ENCODE measurements around the gene UBE2G1. TPM values are rescaled to one million over a fixed set of nuclear protein-coding genes. Genes with fewer than 3 reads are reported as not detected.
A peak's percentile ranks its signal among the peaks of the same experiment; 100 is the strongest.
"Not testable (repeated sequence)": the region's sequence is repeated elsewhere in the genome, so short reads cannot be mapped to it uniquely, and the experiment has no call there.

The UBE2G1 gene
- 43.4 TPM for total RNA-seq

DNA sequence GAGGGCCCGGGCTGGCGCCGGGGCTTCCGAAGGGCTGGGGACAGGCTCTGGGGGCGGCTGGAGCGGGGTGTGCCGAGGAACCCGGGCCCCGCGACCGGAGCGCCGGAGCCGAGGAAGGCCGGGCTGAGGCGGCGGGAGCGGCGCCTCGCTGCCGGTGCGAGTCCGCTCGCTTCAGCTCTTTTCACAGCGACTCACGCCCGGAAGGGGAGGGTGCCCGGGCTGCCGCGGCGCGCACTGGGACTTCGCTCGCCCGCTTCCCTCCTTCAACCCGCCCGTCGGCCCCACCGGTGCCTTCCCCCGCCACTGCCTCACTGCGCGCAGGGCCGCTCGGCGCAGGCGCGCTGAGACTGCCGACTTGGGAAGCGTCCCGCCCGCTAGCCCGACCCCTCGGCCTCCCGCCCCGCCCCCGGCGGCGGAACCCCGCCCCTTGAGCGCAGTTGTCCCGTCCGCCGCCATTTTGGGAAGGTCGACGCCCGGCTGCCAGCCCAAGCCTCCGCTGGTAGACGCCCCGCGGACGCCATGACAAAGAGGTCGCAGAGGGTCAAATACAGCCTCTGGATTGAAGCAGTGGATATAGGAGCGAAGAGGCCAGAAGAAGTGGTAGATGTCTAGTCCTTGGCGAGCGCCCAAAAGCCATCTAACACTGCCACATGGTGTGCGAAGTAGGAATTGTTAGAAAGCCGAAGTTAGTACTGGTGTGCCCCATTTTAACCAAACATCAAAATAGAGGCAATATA is at the start of gene UBE2G1:
UBE2G1 (minus strand) TSS at position 349 of the 737 bp plus-strand sequence. CDS start 359 bp downstream, outside the sequence.
- peak; percentile 97 for DNase-seq

DNA sequence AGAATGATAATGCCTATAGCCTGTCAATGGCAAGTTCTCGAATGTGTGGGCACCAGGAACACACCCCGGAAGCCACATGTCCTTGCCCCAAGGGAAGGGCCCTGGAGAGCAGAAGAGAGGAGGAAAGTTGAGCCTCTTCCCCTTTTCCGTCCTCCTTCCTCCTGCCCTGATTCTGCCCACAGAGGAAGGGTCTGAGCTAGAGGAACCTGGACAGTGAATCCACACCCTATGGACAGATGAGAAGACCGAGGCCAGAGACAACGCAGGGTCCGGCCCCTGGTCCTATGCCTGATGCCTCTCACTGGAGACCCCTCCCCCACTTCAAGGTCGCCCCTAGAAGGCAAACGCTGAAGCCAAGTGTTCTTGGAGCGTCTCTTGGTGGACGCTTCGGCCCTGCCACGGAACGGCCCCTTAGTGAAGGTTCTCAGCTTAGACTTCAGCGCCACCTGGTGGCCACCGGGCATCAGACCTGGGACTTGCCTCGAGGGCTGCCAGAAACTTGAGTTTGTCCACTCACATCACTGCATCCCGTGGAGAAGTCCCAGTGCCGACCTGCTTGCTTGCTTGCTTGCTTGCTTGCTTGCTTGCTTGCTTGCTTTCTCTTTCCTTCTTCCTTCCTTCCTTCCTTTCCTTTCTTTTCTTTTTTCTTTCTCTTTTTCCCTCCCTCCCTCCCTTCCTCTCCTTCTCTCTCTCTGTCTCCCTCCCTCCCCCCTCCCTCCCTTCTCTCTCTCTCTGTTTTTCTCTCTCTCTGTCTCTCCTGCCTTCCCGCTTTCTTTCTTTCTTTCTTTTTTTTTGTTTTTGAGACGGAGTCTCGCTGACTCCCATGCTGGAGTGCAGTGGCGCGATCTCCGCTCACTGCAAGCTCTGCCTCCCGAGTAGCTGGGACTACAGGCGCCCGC is 46.7 kb upstream of the UBE2G1 start:
- DNase-seq = peak; percentile 70

GRCh38 chr17:4411201-4411600 is 44.7 kb upstream of the UBE2G1 start:
- no peak for DNase-seq

- DNase-seq = no peak
These were observed 43.2 kb upstream of the UBE2G1 start for GRCh38 chr17:4409659-4410058.

GRCh38 chr17:4407851-4408250 is 41.4 kb upstream of the UBE2G1 start:
- no peak for DNase-seq

DNA sequence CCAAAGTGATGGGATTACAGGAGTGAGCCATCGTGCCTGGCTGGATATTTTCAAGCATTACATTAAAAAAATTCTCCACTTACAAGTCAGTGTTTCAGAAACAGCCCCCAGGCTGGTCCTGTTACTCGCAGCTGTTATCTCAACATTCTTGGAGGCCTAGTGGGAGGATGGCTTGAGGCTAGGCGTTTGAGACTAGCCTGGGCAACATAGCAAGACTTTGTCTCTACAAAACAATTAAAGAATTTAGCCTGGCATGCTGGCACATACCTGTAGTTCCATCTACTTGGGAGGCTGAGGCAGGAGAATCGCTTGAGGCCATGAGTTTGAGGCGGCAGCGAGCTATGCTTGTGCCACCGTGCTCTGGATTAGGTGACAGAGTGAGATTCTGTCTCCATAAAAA is 40.7 kb upstream of the UBE2G1 start:
- DNase-seq = no peak

GRCh38 chr17:4406386-4406785 is 39.9 kb upstream of the UBE2G1 start:
- DNase-seq = no peak

GRCh38 chr17:4405699-4406098 is 39.2 kb upstream of the UBE2G1 start:
- no peak for DNase-seq

- DNase-seq = no peak
These were observed 38.7 kb upstream of the UBE2G1 start for GRCh38 chr17:4405038-4405669.

GRCh38 chr17:4397840-4398239 is 31.4 kb upstream of the UBE2G1 start:
- DNase-seq = no peak

DNA sequence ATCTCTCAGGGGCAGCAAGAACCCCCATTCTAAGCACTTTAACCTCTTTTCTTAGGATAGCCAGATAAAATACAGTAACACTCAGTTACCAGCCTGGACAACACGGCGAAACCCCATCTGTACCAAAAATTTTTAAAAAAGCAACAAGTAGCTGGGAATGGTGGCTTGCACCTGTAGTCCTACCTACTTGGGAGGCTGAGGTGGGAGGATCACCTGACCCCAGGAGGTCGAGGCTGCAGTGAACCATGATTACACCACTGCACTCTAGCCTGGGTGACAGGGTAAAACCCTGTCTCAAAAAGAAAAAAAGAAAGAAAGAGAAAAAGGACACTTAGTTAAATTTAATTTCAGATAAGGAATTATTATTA is 28.6 kb upstream of the UBE2G1 start:
- no peak for DNase-seq

DNA sequence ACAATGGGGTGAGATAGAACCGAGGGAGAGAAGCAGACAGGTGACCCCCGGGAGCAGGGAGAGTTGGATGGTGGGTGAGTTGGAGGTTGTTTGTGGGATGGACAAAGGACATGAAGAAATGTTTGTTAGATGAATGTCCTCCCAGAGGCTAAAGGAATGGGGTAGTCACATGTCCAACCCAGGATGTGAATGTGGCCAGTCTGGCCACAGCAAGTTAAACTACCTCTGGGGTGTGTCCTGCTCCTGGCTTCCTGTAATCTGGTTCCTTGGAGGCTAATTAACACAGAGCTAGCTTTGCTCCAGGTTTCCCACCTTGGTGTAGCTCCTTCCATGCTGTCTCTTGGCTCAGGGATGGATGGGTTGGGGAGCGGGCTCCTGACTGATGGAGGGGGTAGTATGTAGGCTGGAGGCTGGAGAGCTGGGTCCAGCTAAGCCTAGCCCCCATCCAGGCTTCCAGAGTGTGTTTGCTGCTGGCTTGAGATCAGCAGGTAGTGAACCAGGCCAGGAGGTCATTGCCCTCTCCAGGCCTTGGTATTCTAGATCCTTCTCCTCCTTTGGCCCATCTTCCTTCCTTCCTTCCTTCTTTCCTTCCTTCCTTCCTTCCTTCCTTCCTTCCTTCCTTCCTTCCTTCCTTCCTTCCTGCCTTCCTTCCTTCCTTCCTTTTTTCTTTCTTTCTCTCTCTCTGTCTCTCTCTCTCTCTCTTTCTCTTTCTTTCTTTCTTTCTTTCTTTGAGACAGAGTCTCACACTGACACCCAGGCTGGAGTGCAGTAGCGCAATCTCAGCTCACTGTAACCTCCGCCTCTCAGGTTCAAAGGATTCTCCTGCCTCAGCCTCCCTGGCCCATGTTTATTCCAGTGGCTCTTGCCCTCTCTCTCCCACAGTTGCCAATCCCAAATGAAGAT is 28.0 kb upstream of the UBE2G1 start:
- DNase-seq = no peak

- DNase-seq = no peak
These were observed 27.3 kb upstream of the UBE2G1 start for GRCh38 chr17:4393806-4394205.

- no peak for DNase-seq
These were observed 22.6 kb upstream of the UBE2G1 start for GRCh38 chr17:4389079-4389478.

DNA sequence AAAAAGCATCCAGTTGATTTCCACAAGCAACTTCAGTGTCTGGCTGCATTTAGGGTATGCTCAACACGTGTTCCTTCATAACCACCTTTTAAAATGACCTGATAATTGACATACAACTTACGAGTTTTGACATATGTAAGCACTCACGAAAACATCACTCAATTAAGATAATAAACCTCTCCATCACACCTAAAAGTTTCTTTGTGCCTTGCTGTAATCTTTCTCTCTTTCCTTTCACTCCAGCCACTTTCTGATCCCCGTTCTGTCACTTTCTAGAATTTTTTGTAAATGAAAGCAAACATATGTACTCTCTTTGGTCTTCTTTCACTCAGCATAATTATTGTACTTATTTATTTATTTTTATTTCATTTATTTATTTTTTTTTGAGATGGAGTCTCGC is 20.7 kb upstream of the UBE2G1 start:
- no peak for DNase-seq

DNA sequence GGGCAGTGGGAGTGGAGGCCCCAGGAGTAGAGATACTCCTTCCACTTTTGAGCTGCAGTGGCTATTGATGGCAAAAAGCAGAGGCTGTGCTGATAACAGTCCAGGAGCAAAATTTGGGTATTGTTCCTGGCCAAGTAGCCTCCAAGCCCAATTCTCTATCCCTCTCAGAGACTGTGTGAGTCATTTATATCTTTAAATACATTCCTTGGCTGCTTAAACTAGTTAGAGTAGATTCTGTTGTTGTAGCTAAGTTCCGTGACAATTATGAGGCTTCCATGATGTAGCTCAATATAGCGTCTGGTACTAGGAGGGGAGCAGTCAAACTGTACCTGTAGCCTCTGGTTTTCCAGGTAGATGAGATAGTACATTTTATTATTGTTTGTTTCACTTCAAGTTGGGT is 19.9 kb upstream of the UBE2G1 start:
- no peak for DNase-seq

- no peak for DNase-seq
These were observed 15.5 kb upstream of the UBE2G1 start for GRCh38 chr17:4381690-4382671.

DNA sequence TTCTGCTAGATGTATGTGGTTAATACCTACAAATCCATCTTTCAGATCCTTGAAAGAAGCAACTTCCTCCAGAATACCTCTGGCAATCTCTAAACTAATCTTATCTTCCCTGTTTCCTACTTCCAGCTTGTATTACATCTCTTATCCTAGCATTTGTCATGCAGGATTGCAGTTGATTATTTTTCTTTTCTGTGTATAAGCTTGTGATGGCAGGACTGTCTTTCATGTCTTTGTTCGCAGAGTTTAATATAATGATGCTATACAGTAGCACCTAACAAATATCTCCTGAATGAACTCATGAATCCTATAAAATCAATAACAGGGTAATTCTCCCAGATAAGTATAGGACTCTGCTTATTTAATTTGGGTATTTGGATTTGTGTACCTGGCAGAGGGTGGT is 12.2 kb upstream of the UBE2G1 start:
- DNase-seq = no peak

- DNase-seq = not testable (repeated sequence)
These were observed 10.8 kb upstream of the UBE2G1 start for GRCh38 chr17:4377247-4377646.

GRCh38 chr17:4375796-4376440 is 9.4 kb upstream of the UBE2G1 start:
- DNase-seq = not testable (repeated sequence)

All from occipital lobe (tissue), 2 donors.